Renal cortical epithelial cell (primary cell): ENCODE data around the gene TP53AIP1. TPM values are rescaled to one million over a fixed set of nuclear protein-coding genes. Genes with fewer than 3 reads are reported as not detected.
"Not testable (repeated sequence)": the region's sequence is repeated elsewhere in the genome, so short reads cannot be mapped to it uniquely, and the experiment has no call there.

Source experiments
- DNase-seq: peaks from one replicate; pipeline ENCODE4 v3.0.0-alpha.2; 2011; ENCODE audit warnings: low read depth
- total RNA-seq: library from RNA; depleted of rRNA; stranded (reverse); fragments of >200 nt; gene quantifications from 2 replicates; pipeline ENCODE4 v1.2.3, GENCODE V29; 2014

Gene TP53AIP1
- total RNA-seq, 1 donor from 2014 or later = 0.10 TPM

DNA sequence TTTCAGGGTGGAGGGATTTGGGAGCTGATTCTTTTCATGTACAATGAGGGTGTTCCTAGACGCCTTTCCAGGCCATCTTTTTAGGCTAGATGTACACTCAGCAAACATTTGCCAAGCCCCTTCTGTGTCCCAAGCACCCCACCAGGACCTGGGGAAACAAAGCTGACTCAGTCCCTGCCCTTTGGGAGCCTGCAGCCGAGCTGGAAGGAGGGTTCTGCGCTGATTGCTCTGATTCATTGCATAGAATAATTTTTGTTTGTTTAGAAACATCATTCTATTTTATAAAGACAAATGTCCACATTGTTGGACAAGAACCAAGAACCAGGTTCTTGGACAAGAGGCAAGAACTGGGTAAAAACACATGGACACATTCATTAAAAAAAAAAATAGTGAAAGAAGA is 16.7 kb downstream of the TP53AIP1 start:
- no peak for DNase-seq

DNA sequence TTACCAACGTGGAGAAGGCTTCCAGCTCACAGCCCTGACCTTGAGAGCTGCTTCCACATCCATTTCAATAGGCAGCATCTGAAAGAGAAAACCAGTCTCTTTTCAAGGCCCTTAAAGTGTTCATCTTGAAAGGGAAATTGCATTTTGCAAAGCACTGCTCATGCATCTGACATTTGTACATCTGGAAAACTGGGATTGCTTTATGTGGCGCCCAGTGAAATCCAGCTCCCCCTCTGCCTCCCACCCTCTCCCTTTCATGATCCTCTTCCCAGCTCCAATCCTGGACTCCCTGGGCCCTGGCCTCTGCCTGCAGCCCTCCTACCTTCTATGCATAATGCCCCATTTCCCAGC is 17.4 kb downstream of the TP53AIP1 start:
- DNase-seq = no peak

DNA sequence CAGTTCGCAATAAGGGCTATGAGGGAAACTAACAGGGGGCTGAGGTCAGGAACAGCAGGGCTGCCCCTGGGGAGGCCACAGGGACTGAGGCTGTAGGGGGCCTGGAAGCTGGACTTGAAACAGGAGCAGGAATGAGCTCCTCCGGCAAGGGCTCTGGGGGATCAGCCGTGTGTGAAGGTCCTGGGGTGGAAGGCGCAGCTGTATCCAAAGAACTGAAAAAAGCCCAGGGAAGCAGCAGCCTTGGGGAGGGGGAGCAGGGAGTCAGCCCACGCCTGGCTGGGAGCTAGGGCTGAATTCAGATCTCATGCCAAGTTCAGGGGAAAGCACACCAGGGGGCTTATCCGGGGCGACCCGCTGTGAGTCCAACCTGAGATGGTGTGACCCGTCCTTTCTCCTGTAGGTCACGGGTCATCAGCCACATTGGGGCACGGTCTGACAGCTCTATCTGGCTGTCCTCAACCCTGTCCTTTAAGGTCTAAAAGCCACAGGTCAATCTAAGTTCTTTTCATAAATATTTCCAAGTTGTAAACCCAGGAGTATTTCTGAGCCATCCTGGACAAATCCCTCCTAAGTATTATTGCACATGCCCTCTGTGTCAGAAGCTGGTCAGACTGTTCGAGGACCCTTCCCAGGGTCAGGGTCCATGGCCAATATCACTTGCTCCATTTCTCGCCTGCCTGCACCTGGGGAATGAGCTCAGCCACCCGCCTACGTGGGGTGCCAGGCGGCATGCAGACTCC is 18.0 kb downstream of the TP53AIP1 start:
- no peak for DNase-seq

DNA sequence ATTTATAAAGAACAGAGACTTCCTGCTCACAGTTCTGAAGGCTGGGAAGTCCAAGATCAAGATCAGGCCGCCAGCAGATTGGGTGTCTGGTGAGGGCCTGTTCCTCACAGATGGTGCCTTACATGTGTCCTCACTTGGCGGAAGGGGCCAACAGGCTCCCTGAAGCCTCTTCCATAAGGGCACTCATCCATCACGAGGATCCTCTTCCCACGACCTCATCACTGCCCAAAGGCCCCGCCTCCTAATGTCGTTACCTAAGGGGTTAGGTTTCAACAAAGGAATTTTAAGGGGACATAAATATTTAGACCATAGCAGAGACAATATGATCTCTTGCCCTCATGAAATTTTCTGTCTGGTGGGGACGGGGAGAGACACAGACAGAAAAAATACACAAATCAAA is 18.6 kb downstream of the TP53AIP1 start:
- DNase-seq = no peak

DNA sequence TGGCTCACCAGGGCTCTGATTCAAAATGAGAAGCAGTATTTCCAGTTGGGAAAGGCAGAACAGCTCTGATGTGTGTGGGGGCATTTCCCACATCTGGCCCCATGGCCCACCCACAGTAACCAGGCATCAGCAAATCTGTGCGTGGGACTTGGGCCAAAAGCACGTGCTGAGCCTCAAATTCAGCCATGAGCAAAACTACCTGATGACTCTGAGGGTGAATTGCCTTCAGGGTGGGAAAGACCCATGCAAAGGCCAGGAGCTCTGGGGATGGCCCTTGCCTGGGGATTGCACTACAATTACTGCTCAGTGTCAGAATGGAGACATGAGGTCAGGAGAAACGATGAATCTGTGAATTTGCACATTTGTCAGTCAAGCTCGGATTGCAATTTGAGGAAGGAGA is 20.9 kb downstream of the TP53AIP1 start:
- no peak for DNase-seq

DNA sequence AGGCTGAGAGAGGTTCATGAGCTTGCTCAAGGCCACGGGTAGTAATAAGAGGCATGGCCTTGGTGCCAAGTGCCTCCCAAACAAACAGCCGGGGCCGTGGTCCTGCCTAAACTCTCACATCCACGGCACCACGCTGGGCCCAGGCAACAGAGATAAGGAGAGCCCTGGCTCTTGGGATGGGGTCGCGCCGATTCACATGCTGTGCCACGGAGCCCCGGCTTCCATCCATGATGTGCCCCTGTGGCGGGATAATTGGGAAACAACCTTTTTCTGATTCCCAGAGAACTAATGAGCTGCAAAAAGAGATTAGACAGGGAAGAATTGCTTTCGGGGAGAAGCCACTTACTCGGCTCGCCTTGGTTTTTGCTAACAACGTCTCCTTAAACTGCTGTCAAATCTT is 22.0 kb downstream of the TP53AIP1 start:
- DNase-seq = no peak

DNA sequence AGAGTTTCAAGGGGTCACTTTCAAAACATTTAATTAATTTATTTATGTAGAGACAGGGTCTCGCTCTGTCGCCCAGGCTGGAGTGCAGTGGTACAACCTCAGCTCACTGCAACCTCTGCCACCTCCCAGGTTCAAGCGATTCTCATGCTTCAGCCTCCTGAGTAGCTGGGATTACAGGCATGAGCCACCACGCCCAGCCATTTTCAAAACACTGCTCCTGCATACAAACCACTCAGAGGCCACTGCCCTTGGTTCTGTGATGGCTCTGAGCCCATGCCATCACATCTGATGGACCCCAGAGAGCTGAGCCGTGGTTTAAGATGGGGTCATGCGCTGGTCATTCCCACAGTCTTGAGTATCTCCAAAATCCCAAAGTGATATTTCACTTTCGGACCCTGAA is 23.0 kb downstream of the TP53AIP1 start:
- not testable (repeated sequence) for DNase-seq

DNA sequence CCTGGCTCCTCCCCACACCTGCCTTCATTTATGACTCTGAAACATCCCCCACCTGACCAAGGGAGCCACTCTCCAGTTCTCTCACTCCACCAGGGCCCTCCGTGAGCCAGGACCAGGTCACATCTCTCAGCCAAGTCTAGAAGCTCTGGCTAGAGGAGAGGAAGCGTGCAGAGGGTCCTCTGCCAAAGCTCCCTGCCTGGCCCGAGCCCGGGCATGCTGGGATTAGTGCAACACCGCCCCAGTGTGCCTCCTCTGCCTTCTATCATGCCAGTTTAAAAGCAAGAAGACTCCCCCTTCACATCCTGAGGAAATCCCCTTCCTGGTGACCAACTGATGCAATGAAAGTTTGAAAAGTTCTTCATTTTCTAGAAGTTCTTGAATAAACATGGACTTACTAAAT is 23.5 kb downstream of the TP53AIP1 start:
- no peak for DNase-seq

DNA sequence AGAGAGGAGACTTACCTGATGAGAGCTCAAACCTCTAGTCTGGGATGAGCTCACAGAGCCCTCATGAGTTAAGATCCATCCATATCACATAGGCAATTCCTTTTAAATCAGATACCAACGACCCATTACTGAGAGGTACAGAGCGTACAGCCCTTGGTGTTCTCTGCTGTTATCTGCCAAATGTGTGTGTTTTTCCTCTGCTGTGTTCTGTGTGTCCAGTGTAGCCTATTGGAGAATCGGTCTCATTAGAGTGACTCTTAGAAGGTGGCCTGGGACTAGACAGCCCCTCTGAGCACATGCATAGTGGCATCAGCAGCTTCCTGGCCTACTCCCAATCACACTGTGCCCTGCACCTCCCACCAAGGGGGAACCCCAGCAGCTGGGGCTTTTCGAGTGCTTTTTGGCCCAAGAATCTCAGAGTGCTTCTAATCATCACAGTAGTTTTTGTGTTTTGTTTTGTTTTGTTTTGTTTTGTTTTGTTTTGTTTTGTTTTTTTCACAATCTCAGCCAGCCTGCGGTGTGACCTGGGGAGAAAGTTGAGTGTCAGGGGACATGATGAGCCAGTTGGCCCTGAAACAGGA is 25.4 kb downstream of the TP53AIP1 start:
- DNase-seq = no peak

DNA sequence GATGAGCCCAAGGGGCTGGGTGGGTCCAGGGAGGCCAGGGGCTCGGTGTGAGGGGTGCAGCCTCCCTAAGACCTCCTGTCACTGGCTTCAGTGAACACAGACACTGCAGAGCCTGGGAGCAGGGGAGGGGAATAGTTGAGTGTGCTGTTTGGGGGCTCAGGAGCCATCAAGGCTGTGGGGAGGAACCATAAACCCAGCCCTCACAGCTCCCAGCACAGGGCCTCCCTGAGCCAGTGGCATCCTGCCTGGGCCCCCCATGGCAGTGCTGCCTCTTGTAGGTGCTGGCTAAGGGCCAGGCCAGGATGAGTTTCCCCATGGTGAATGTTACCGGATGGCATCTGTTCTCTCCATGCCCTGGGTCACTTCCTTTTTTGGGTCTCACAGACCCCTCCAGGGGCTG is 26.0 kb downstream of the TP53AIP1 start:
- no peak for DNase-seq

DNA sequence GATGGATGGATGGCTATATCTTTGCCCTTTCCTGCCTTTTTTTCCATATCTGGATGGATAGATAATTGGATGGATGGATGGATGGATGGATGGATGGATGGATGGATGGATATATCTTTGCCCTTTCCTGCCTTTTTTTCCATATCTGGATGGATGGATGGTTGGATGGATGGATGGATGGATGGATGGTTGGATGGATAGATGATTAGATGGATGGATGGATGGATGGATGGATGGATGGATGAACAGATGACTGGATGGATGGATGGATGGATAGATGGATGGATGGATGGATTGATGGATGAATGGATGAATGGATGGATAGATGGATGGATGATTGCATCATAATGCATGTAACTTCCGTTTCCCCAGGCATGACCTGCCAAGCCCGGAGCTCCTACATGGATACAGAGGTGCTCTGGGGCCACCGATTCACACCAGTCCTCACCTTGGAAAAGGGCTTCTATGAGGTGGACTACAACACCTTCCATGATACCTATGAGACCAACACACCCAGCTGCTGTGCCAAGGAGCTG is 26.6 kb downstream of the TP53AIP1 start:
- DNase-seq = no peak

DNA sequence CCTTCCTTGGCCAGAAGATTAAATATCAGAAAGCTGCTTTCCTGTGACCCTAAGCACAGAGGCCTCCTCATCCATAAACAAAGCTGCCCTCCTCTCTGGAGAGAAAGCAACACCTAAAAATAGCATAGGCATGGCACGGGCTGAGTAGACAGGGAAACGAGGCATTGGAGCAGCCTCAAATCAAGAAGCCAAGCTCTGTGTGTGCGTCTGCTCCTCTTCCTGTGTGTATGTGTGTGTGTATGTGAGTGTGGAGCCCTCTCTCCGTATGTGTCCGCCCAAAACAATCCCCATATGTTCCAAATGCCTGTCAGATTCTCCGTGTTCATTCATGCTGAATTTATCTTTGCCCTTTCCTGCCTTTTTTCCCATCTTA is 27.5 kb downstream of the TP53AIP1 start:
- no peak for DNase-seq

DNA sequence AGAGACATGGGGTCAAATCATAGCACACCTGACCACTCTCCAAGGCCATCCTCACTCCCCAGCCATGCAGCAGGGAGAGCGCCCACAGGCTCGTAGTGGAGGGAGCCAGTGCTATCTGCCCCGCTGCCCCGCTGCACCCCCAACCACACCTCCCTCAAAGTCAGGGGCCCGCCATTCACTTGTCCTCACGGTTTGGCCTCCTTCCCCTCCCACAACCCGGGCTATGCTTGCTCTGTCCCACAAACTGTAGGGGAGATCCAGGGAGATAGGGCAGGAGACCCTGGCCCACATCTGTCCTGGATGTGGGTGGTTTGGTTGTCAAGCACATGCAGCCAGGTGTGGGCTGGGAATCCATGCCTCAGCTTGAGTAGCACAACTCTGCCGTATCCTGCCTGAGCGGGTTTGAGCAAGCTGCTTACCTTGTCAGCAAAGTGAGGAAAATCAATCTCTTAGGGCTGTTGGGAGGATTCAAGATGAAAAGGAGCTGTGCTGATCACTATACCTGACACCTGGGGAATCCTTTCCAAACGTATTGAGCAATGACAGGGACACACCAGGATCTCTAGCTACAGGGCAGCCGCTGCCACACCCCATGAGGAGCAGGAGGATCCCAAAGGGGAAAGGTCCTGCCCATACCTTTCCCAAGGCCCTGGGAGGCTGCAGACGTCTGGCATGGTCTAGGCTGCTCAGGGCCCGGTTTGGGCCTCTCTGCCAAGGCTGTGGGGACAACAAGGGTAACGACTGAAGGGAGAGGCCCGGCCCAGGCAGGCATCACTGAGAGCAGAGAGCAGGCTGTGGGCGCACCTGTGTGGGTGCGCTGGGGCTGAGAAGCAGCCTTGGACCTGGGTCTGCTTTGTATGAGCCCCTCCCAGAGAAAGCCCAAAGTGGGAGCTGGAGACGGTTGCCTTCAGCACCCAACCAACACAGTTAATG is 28.2 kb downstream of the TP53AIP1 start:
- no peak for DNase-seq

DNA sequence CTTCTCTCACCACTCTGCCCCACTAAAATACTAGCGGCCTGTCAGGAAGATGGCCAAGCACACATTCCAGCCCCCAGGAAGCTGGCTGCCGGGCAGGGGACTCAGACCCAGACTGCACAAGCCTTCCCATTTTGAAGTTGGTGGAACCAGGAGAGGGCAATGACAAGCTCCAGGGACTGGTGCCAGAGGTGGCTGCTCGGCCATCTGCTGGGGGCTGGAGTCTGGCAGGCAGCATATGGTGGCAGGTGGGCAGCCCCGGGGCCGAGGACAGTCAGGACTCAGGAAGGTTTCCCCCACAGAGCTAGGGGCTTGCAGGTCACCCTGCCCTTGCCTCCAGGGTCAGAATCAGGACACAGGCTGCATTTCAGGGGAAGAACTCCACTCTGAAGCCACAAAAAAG is 28.9 kb downstream of the TP53AIP1 start:
- no peak for DNase-seq

DNA sequence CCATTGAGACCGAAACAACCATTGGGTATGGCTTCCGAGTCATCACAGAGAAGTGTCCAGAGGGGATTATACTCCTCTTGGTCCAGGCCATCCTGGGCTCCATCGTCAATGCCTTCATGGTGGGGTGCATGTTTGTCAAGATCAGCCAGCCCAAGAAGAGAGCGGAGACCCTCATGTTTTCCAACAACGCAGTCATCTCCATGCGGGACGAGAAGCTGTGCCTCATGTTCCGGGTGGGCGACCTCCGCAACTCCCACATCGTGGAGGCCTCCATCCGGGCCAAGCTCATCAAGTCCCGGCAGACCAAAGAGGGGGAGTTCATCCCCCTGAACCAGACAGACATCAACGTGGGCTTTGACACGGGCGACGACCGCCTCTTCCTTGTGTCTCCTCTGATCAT is 31.0 kb downstream of the TP53AIP1 start:
- DNase-seq = no peak

DNA sequence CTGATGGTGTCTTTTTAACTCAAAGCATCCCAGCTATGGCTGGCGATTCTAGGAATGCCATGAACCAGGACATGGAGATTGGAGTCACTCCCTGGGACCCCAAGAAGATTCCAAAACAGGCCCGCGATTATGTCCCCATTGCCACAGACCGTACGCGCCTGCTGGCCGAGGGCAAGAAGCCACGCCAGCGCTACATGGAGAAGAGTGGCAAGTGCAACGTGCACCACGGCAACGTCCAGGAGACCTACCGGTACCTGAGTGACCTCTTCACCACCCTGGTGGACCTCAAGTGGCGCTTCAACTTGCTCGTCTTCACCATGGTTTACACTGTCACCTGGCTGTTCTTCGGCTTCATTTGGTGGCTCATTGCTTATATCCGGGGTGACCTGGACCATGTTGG is 31.4 kb downstream of the TP53AIP1 start:
- DNase-seq = no peak

DNA sequence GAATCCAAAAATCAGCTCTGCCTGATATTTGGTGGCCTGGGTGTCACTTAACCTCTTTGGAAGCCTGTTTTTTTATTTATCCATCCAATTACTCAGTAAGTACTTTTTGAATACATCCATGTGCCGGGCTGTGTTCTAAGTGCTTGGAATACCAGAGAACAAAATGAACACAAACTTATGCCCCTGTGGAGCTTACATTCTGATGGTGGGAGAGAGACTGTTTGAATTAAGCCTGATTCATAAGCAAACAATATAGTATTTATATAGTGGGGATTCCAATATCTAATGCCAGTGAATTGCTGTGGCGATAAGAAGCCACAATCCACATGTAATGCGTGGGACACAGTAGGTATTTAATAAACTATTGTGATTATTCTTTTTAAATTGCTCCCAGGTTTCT is 32.1 kb downstream of the TP53AIP1 start:
- DNase-seq = no peak

DNA sequence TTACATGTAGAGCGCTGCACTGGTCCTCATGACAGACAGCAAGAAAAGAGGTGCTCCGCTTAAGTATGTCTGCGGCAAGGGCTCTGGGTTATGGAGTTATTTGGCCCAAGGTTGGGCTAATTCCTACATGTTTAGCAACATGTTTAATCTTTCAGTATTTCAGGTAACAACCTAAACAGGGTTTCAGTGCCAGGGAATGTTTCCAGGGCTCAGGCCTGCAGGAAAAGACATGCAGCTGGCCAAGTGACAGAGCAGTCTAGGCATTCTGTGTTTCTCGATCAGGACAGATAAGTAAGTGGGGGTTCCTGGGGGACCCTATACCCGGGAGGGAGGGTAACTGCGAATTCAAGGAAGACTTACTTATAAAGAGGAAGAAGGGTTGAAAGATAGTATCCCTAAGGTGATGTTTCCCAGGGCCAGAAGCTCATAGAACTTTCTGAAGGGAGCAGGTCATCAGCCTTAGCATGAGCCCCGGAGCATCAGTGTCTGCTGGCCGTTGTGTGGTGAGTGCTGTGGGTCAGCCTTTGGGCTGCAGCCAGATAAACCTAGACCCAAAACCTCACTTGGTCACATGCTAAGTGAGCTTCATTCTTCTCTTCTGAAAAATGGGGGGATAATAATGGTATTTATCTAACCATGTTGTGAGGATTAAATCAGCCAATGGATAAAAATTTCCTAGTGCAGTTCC is 33.1 kb downstream of the TP53AIP1 start:
- DNase-seq = no peak

DNA sequence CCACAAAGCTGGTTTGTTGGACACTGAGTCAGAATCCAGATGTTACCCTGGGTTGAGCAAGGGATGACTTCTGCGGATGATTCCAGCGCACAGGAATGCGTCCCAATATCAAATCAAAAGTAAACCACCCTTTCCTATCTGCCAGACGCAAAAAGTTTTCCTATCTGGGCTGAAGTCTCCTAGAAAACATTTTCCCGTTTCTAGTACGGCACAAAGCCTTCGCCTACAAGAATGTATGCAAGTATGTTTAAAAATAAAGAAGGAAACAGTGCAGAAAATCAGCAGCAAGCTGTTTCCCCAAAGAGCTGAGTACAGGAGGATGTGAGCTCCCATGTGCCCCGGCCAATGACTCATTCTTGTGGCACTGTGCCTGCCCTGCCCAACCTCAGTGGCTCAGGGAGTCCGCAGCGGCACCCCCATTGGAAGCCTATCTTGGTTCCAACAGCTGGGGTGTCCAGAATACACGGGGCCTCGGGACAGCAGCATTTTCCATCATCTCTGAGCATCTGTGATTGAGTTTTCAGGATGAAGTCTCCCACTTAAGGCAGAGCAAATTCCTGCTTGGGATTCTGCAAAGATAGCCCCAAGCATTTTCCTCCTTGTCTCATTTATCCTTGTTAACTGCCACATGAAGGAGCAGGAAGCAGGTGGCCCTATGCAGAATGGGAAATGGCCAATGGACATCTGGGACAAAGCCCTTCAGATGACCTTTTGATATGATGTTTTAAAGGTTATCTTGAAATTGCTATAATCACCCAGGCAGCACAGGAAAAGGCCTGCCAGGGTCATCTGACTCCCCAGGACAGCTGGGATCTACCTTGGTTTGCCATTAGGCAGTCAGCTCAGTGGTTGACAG is 34.1 kb downstream of the TP53AIP1 start:
- peak; percentile 39 for DNase-seq

DNA sequence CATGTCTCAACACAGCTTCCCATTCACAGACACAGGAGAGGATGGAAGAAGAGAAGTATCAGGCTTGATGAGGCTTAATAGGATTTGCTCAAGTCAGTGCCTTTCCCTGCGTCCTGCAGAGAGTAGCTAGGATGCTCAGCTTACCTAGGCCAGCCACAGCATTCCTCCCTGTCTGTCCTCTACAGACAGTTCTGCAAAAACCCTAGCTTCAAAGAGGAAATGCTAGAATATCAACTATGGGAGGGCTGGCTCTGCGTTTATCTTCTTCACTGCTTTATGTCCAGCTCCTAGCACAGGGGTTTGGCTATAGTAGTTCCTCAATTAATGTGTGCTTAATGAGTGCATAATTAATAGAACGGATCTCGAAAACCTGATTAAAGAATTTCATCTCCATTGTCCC is 35.1 kb downstream of the TP53AIP1 start:
- DNase-seq = no peak
